GM19452 (cell line): ENCODE measurements around the gene GPSM3.

ENCODE experiments used
- ATAC-seq: cut with Tn5 transposase; IDR thresholded peaks from one replicate; pipeline ENCODE4 v1.9.1; 2021; ENCODE audit not compliant: unreplicated experiment

The GPSM3 gene

GRCh38 chr6:32175711-32176475 is 16.6 kb downstream of the GPSM3 start, which contains the start of gene AGPAT1:
AGPAT1 (minus strand) TSS chr6:32176084; CDS start chr6:32171496, 4,588 bp downstream.
- peak; percentile 52 for ATAC-seq

GRCh38 chr6:32175322-32175710 is 17.1 kb downstream of the GPSM3 start:
- no peak for ATAC-seq

GRCh38 chr6:32174416-32174815 is 18.0 kb downstream of the GPSM3 start:
- ATAC-seq = no peak

- no peak for ATAC-seq
Observed at GRCh38 chr6:32173051-32173727, 19.3 kb downstream of the GPSM3 start.

GRCh38 chr6:32171234-32171633 is 21.2 kb downstream of the GPSM3 start:
- no peak for ATAC-seq

- no peak for ATAC-seq
Observed at GRCh38 chr6:32170294-32170693, 22.1 kb downstream of the GPSM3 start.

- no peak for ATAC-seq
Observed at GRCh38 chr6:32168807-32169591, 23.4 kb downstream of the GPSM3 start.

GRCh38 chr6:32168350-32168749 is 24.1 kb downstream of the GPSM3 start:
- ATAC-seq = no peak

- ATAC-seq = no peak
Observed at GRCh38 chr6:32167761-32168262, 24.6 kb downstream of the GPSM3 start.

- ATAC-seq = no peak
Observed at GRCh38 chr6:32167154-32167760, 25.2 kb downstream of the GPSM3 start.

GRCh38 chr6:32166411-32167061 is 25.9 kb downstream of the GPSM3 start:
- no peak for ATAC-seq

GRCh38 chr6:32164295-32164694 is 28.1 kb downstream of the GPSM3 start, which contains the start of gene EGFL8:
EGFL8 (plus strand) TSS chr6:32164595; CDS start chr6:32166166, 1,571 bp downstream.
- ATAC-seq = no peak

- no peak for ATAC-seq
Observed at GRCh38 chr6:32163559-32164258, 28.7 kb downstream of the GPSM3 start.

- no peak for ATAC-seq
Observed at GRCh38 chr6:32158052-32158451, 34.4 kb downstream of the GPSM3 start.

GRCh38 chr6:32156891-32157290 is 35.6 kb downstream of the GPSM3 start:
- ATAC-seq = no peak

GRCh38 chr6:32154514-32155161 is 37.8 kb downstream of the GPSM3 start:
- no peak for ATAC-seq

GRCh38 chr6:32153564-32154513 is 38.6 kb downstream of the GPSM3 start, which contains the start of gene PPT2:
PPT2 (plus strand) TSS chr6:32154141; CDS start chr6:32154595, 454 bp downstream.
- ATAC-seq = no peak
